Metanephros (tissue), 1 donor: ENCODE data around the gene PTPRB. TPM values are rescaled to one million over a fixed set of nuclear protein-coding genes. Genes with fewer than 3 reads are reported as not detected.

ENCODE experiments used
- total RNA-seq: library from RNA; depleted of rRNA; stranded (reverse); fragments of >200 nt; gene quantifications from one replicate; pipeline ENCODE4 v1.2.3, GENCODE V29; 2014

PTPRB gene
- total RNA-seq = 40.4 TPM

DNA sequence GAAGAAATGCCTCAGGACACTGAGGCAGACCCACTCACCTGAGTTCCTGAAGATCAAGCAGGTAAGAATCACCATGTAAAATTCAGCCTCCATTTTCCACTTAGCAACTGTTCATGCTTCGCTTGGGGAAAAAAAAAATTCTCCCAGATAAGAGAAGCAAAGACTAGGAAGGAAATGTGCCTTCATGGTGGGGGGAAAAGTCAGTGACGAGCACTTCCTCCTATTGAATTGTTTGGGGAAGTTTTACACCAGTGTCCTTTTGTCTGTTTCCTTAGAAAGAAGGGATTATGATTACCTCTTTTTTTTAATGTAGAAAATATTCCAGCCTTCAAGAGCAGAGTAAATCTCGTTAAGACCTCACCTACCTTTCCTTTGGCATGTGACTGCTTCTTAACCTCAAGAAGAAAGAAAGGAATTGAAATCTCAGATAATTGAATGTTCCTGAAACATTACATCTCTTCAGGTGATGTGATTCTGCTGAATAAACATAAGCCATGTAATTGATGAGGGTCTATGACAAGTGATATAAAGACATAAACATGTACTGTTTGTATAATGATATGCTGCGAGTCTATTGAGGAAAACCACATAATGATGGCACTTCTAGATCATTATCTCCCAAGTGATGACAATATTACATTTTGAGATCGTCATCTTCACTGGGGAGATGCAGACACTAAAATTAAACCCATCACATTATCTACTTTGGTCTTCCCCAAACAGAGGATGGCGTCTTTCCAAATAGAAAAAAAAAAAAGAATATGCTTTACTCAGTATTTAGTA, at the start of gene PTPRB:
TSS of gene PTPRB (minus strand) at position 127 of the 783 bp plus-strand sequence. CDS start at position 93, 34 bp downstream.

